H1 (cell line): ENCODE data around the gene DCDC2C. TPM values are rescaled to one million over a fixed set of nuclear protein-coding genes. Genes with fewer than 3 reads are reported as not detected.

ENCODE experiments used
- CTCF ChIA-PET: fragments of 300-600 bp; sonication (Branson Sonifier 250); formaldehyde crosslinking; loops from one replicate; lab custom pipeline; 2021; ENCODE audit not compliant: partially characterized antibody; lab: Charles Lee
- POLR2A ChIA-PET: fragments of 300-600 bp; sonication (Branson Sonifier 250); formaldehyde crosslinking; loops from one replicate; lab custom pipeline; 2021; ENCODE audit warnings: inconsistent platforms; ENCODE audit not compliant: partially characterized antibody; lab: Charles Lee
- DNase-seq, 2 experiments: peaks; one replicate each; pipeline versions ENCODE4 v3.0.0 to v3.0.0-alpha.2; 2010 to 2022; ENCODE audit warnings: low spot score in 2 of 2, low read depth in 1 of 2, mixed read lengths in 1 of 2
- FAIRE-seq: peaks from 2 replicates; lab custom pipeline; 2011; peaks lifted over from hg19 to GRCh38; lab: Jason Lieb, UNC
- H2AFZ ChIP-seq: 2 replicates; pipeline ENCODE4 v1.8.1; 2012; ENCODE audit warnings: low read length, inconsistent platforms
- H2AK5ac ChIP-seq: 2 replicates; pipeline ENCODE4 v1.6.1; 2013; ENCODE audit warnings: low read depth, low read length
- H2BK120ac ChIP-seq: replicated peaks from 2 replicates; pipeline ENCODE3; 2013; ENCODE audit warnings: low read depth, low read length, inconsistent platforms
- H2BK12ac ChIP-seq: 2 replicates; pipeline ENCODE4 v1.6.1; 2013; ENCODE audit warnings: low read depth, low read length
- H2BK15ac ChIP-seq: 2 replicates; pipeline ENCODE4 v1.6.1; 2013; ENCODE audit warnings: low read length
- H2BK20ac ChIP-seq: 2 replicates; pipeline ENCODE4 v1.6.1; 2013; ENCODE audit warnings: low read length
- H2BK5ac ChIP-seq: 2 replicates; pipeline ENCODE4 v1.6.1; 2013; ENCODE audit warnings: low read depth, low read length
- H3K14ac ChIP-seq: 2 replicates; pipeline ENCODE4 v1.6.1; 2013; ENCODE audit warnings: inconsistent platforms; ENCODE audit not compliant: insufficient read length
- H3K18ac ChIP-seq: 2 replicates; pipeline ENCODE4 v1.6.1; 2013; ENCODE audit warnings: low read length; ENCODE audit errors: extremely low read depth
- H3K23ac ChIP-seq: 2 replicates; pipeline ENCODE4 v1.6.1; 2013; ENCODE audit warnings: inconsistent platforms; ENCODE audit not compliant: insufficient read length
- H3K23me2 ChIP-seq: 2 replicates; pipeline ENCODE4 v1.6.1; 2013; ENCODE audit warnings: low read depth, low read length
- H3K27ac ChIP-seq: 2 replicates; pipeline ENCODE4 v1.6.1; 2011; ENCODE audit warnings: low read depth, low read length, inconsistent platforms
- H3K27me3 ChIP-seq, 4 experiments: replicated peaks in 1 of 4; 1 replicate in 1 of 4; 2 replicates in 3 of 4; pipeline versions ENCODE4 v1.6.1 to v1.8.1; 2011 to 2013; ENCODE audit warnings: low read length in 3 of 4, mild to moderate bottlenecking in 3 of 4, inconsistent platforms in 2 of 4, mixed read lengths in 2 of 4, moderate library complexity in 1 of 4; ENCODE audit not compliant: control insufficient read depth in 3 of 4, insufficient read depth in 3 of 4; ENCODE audit errors: extremely low read depth in 1 of 4
- H3K36me3 ChIP-seq, 4 experiments: 2 replicates each; pipeline versions ENCODE4 v1.6.1 to v1.8.1; 2011 to 2013; ENCODE audit warnings: mild to moderate bottlenecking in 4 of 4, low read length in 3 of 4, moderate library complexity in 2 of 4, control low read depth in 1 of 4, inconsistent platforms in 1 of 4; ENCODE audit not compliant: insufficient read depth in 4 of 4, control insufficient read depth in 2 of 4
- H3K4ac ChIP-seq: replicated peaks from 2 replicates; pipeline ENCODE3; 2013; ENCODE audit warnings: low read length, low read depth, mixed read lengths, inconsistent platforms; ENCODE audit not compliant: insufficient read length
- H3K4me1 ChIP-seq, 4 experiments: replicated peaks in 1 of 4; 1 replicate in 1 of 4; 2 replicates in 3 of 4; pipeline versions ENCODE4 v1.6.1 to v1.8.1; 2011 to 2013; ENCODE audit warnings: low read length in 3 of 4, inconsistent platforms in 2 of 4, mixed read lengths in 1 of 4; ENCODE audit not compliant: insufficient read depth in 4 of 4, control insufficient read depth in 3 of 4
- H3K4me2 ChIP-seq, 2 experiments: 2 replicates each; pipeline versions ENCODE4 v1.6.1 to v1.8.1; 2011 to 2013; ENCODE audit warnings: low read depth in 2 of 2, low read length in 2 of 2, control low read depth in 1 of 2, inconsistent platforms in 1 of 2, mild to moderate bottlenecking in 1 of 2; ENCODE audit not compliant: insufficient read depth in 1 of 2
- H3K4me3 ChIP-seq, 4 experiments: fragments of 200-600, 300-600 bp in 1 of 4; sonication (generic), shearing (Covaris generic), sonication (Bioruptor Twin) in 1 of 4; 2 replicates each; pipeline versions ENCODE4 v1.5.1 to v1.8.1; 2011 to 2016; ENCODE audit warnings: low read length in 4 of 4, low read depth in 3 of 4, control low read depth in 2 of 4, inconsistent platforms in 2 of 4, mild to moderate bottlenecking in 2 of 4, mixed read lengths in 1 of 4, moderate library complexity in 1 of 4; ENCODE audit not compliant: insufficient read depth in 2 of 4; ENCODE audit errors: extremely low read depth in 1 of 4
- H3K56ac ChIP-seq: replicated peaks from 2 replicates; pipeline ENCODE3; 2013; ENCODE audit warnings: low read depth, mild to moderate bottlenecking, mixed read lengths, low read length, inconsistent platforms; ENCODE audit not compliant: insufficient read length
- H3K79me1 ChIP-seq: 2 replicates; pipeline ENCODE4 v1.6.1; 2013; ENCODE audit warnings: low read depth, low read length, control low read depth
- H3K79me2 ChIP-seq, 2 experiments: 2 replicates each; pipeline versions ENCODE4 v1.6.1 to v1.8.1; 2012 to 2013; ENCODE audit warnings: low read length in 2 of 2, mild to moderate bottlenecking in 2 of 2, inconsistent platforms in 1 of 2; ENCODE audit not compliant: insufficient read depth in 2 of 2, control insufficient read depth in 1 of 2
- H3K9ac ChIP-seq, 4 experiments: replicated peaks in 1 of 4; 1 replicate in 1 of 4; 2 replicates in 3 of 4; pipeline versions ENCODE4 v1.6.1 to v1.8.1; 2011 to 2013; ENCODE audit warnings: low read depth in 3 of 4, low read length in 3 of 4, control low read depth in 2 of 4, mild to moderate bottlenecking in 2 of 4, moderate library complexity in 2 of 4, inconsistent platforms in 1 of 4; ENCODE audit errors: extremely low read depth in 1 of 4
- H3K9me3 ChIP-seq, 2 experiments: 2 replicates each; pipeline versions ENCODE4 v1.6.1 to v1.8.1; 2012 to 2013; ENCODE audit warnings: mild to moderate bottlenecking in 2 of 2, moderate library complexity in 2 of 2, control low read depth in 1 of 2, inconsistent platforms in 1 of 2, low read depth in 1 of 2, low read length in 1 of 2, mixed read lengths in 1 of 2; ENCODE audit not compliant: insufficient read depth in 2 of 2
- H4K20me1 ChIP-seq, 2 experiments: replicated peaks in 1 of 2; 2 replicates each; pipeline versions ENCODE3 to v1.8.1; 2011 to 2013; ENCODE audit warnings: inconsistent platforms in 2 of 2, low read length in 2 of 2, mild to moderate bottlenecking in 1 of 2; ENCODE audit not compliant: insufficient read depth in 2 of 2, control insufficient read depth in 1 of 2
- H4K5ac ChIP-seq: 2 replicates; pipeline ENCODE4 v1.6.1; 2013; ENCODE audit warnings: low read length, low read depth, mixed read lengths, inconsistent platforms; ENCODE audit not compliant: insufficient read length
- H4K8ac ChIP-seq: 2 replicates; pipeline ENCODE4 v1.8.0; 2013; ENCODE audit warnings: mild to moderate bottlenecking, moderate library complexity, low read length, inconsistent platforms; ENCODE audit not compliant: insufficient read depth; ENCODE audit errors: extremely low read depth
- H4K91ac ChIP-seq: replicated peaks from 2 replicates; pipeline ENCODE3; 2013; ENCODE audit warnings: low read length, mixed read lengths, inconsistent platforms; ENCODE audit not compliant: insufficient read length
- ATF3 ChIP-seq: IDR thresholded peaks from 2 replicates; pipeline ENCODE4 v1.6.1; 2011; ENCODE audit warnings: low read depth, mild to moderate bottlenecking, low read length; ENCODE audit not compliant: insufficient read depth
- EP300 ChIP-seq, 2 experiments: IDR thresholded peaks; 1 replicate in 1 of 2; 2 replicates in 1 of 2; pipeline ENCODE4 v1.6.1; 2011 to 2012; ENCODE audit warnings: low read depth in 2 of 2, low read length in 2 of 2, mild to moderate bottlenecking in 2 of 2, borderline replicate concordance in 1 of 2, inconsistent platforms in 1 of 2, moderate library complexity in 1 of 2
- KDM1A ChIP-seq: fragments of 200-600, 300-600 bp; sonication (generic); IDR thresholded peaks from 2 replicates; pipeline ENCODE4 v1.7.1; 2016; ENCODE audit warnings: mild to moderate bottlenecking, low read length, borderline replicate concordance
- PHF8 ChIP-seq: fragments of 200-600 bp; sonication (generic); conservative IDR thresholded peaks from 2 replicates; pipeline ENCODE4 v1.7.1; 2012; ENCODE audit warnings: low read depth, mild to moderate bottlenecking, inconsistent platforms, low read length, moderate library complexity
- POLR2AphosphoS5 ChIP-seq: IDR thresholded peaks from 2 replicates; pipeline ENCODE4 v1.6.1; 2011; ENCODE audit warnings: low read depth, low read length
- RFX5 ChIP-seq: IDR thresholded peaks from 2 replicates; pipeline ENCODE4 v1.6.1; 2011; ENCODE audit warnings: low read depth, low read length, improper control_type of control experiment, borderline replicate concordance
- RNF2 ChIP-seq: fragments of 200-900, 300-1000 bp; sonication (generic); IDR thresholded peaks from 2 replicates; pipeline ENCODE4 v1.7.1; 2016; ENCODE audit warnings: borderline replicate concordance, low read depth, mild to moderate bottlenecking, antibody characterized with exemption, low read length; ENCODE audit not compliant: poor library complexity, severe bottlenecking; ENCODE audit errors: missing control alignments
- SAP30 ChIP-seq: fragments of 300-600 bp; sonication (generic); IDR thresholded peaks from 2 replicates; pipeline ENCODE4 v1.7.1; 2012; ENCODE audit warnings: low read length, moderate library complexity, mild to moderate bottlenecking, inconsistent platforms; ENCODE audit not compliant: insufficient read depth, insufficient replicate concordance
- SIX5 ChIP-seq: IDR thresholded peaks from 2 replicates; pipeline ENCODE4 v1.6.1; 2011; ENCODE audit warnings: mild to moderate bottlenecking, low read depth, low read length
- TAF7 ChIP-seq: optimal IDR thresholded peaks from 2 replicates; pipeline ENCODE3; 2011; ENCODE audit warnings: low read depth, mild to moderate bottlenecking, inconsistent platforms, low read length, moderate library complexity, borderline replicate concordance
- TEAD4 ChIP-seq: IDR thresholded peaks from 2 replicates; pipeline ENCODE4 v1.6.1; 2012; ENCODE audit warnings: low read depth, low read length, inconsistent platforms, mixed read lengths
- polyA plus RNA-seq, 7 experiments: library from polyadenylated mRNA; depleted of rRNA in 3 of 7; stranded (reverse) in 5 of 7; unstranded in 2 of 7; fragments of >200 nt in 5 of 7; fragments of 200-250 nt in 2 of 7; gene quantifications; 1 replicate in 5 of 7; 2 replicates in 1 of 7; 4 replicates in 1 of 7; pipeline versions ENCODE4 v1.2.1 to v1.2.3, GENCODE V29; 2011 to 2013; ENCODE audit warnings: missing spikeins in 2 of 7, mixed read lengths in 2 of 7
- total RNA-seq: library from RNA; stranded (reverse); fragmentation: NEBNext Ultra II Directional; extraction: Animal tissue kit (Norgen Biotek cat#: 25700); gene quantifications from 2 replicates; pipeline ENCODE4 v1.2.1, GENCODE V29; 2021

The DCDC2C gene
- total and polyA plus RNA-seq, 2 of the 8 experiments (the other 6 are each of a cell fraction or from before 2014, with no cell fraction given): 0.50 TPM; not detected in 1

- Histone ChIP-seq H3K4me3 (no peak overlapping the region), H3K27ac (no peak overlapping the region), H3K9ac (no peak overlapping the region), H4K20me1 (no peaks in the 10 kb centered on the region), H3K56ac (no peak overlapping the region), H2BK20ac (no peak overlapping the region), H3K9me3 (peaks cover 0 to 2% of the 10 kb centered on the region in 2 experiments; a peak in 1 of 4 replicates), H3K4ac (no peak overlapping the region), H2BK5ac (no peak overlapping the region), H3K79me2 (no peaks in the 10 kb centered on the region), H4K91ac (no peak overlapping the region), H2BK120ac (no peak overlapping the region), H3K14ac (no peak overlapping the region), H2BK12ac (no peak overlapping the region), H3K4me2 (no peak overlapping the region), H3K79me1 (no peaks in the 10 kb centered on the region), H3K4me1 (no peaks in the 10 kb centered on the region), H2BK15ac (no peak overlapping the region), H3K36me3 (no peaks in the 10 kb centered on the region), H4K8ac (no peak overlapping the region), H3K18ac (no peak overlapping the region), H3K23me2 (no peaks in the 10 kb centered on the region), H2AK5ac (no peak overlapping the region), H2AFZ (no peak overlapping the region), H3K27me3 (no peaks in the 10 kb centered on the region; a peak in 1 of 7 replicates), H3K23ac (no peak overlapping the region), H4K5ac (no peak overlapping the region)
- ChIA-PET CTCF (interaction anchor here (0.6 to 1.4 kb wide), 5 partner anchors 23 to 262 kb away, joined by 3 to 4 read pairs (median 3); no protein-coding TSS in a partner anchor), POLR2A (no interaction called here)
- TF ChIP-seq SIX5 (no peak), SAP30 (no peak), EP300 (IDR thresholded peaks at IDR 0.05; ENCODE audit: borderline replicate concordance in 1 of 2, low read depth in 2 of 2, low read length in 2 of 2) (no peak), RNF2 (no peak), TEAD4 (no peak), KDM1A (no peak), ATF3 (no peak), TAF7 (no peak), RFX5 (no peak), POLR2AphosphoS5 (no peak), PHF8 (no peak)
- FAIRE-seq: no peak
- DNase-seq: no peak
Observed at GRCh38 chr2:3689998-3690748, 13.2 kb upstream of the DCDC2C start.
